Dedifferentiated amniotic fluid mesenchymal stem cell (primary cell): ENCODE measurements around the gene ST3GAL5.
"Not testable (repeated sequence)": the region's sequence is repeated elsewhere in the genome, so short reads cannot be mapped to it uniquely, and the experiment has no call there.

Experiments
- DNase-seq: peaks from one replicate; pipeline ENCODE4 v3.0.0-alpha.2; 2016; ENCODE audit errors: extremely low spot score

ST3GAL5 gene

DNA sequence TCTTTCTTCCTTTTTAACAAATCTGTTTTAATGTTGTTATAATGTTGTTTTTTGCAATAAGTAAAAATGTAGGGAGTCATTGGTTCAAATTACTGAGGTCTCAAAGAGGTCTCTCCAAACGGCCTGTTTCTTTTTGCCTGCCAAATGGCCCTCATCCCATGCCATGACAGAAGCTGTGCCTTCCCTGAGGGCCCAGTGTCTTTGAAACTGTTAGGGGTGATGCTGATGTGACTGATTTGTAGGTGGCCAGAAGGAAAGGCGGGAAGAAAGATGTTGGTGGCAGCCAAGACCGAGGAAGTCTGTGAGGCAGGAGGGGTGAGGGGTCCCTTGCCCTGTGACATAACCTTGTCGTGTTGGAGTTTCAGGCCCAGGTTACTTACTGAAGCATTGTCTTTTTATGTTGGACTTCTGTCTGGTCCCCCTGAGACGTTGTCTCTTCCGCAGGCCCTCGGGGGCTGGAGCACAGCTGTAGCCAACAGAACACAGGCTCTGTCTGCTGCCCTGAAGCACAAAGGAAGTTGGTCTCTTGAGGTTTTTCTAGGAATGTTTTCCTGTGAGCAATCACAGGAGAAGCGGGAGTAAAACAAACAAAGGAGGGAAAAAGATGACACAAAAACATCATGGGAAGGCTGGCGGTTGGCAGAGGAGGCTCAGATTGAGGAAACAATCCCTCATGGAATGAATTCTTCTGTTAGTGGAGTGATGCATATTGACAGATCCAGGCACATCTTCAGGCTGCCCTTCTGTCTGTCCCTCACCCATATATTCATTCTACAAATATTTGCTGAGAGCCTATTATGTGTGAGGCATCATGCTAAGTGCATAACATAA, 4.9 kb upstream of the ST3GAL5 start:
- peak; percentile 42 for DNase-seq

DNA sequence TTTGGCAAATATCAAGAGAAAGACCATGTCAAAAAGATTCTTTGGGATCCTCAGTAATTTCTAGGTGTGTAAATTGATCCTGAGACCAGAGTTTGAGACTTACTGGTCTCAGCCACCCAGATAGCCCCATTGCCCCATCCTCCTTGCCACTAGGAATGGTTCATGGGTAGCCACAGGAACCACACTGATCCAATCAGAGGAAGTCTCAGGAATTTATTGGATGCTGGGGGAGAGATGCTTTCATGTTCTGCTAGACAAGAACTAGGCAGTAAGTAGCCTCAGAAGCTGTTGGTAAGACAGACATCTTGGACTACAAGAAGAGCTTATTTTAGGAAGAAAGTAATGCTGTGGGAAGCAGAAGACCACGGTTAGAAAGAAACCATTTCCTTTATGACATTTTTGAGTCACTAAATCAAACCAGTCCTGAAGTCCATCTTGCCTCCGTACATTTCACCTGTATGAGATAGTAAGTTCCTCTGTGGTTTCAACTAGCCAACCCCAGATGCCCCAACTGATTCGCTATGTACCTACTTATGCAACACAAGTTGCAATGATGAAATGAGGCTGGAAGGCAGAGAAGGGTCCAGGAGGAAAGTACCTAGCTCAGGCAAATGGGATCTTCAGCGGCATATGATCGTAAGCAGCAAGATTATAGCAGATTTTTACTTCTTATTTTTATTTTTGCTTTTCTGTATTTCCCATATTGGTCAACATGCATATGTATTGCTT, 3.6 kb upstream of the ST3GAL5 start:
- DNase-seq, result no peak

DNA sequence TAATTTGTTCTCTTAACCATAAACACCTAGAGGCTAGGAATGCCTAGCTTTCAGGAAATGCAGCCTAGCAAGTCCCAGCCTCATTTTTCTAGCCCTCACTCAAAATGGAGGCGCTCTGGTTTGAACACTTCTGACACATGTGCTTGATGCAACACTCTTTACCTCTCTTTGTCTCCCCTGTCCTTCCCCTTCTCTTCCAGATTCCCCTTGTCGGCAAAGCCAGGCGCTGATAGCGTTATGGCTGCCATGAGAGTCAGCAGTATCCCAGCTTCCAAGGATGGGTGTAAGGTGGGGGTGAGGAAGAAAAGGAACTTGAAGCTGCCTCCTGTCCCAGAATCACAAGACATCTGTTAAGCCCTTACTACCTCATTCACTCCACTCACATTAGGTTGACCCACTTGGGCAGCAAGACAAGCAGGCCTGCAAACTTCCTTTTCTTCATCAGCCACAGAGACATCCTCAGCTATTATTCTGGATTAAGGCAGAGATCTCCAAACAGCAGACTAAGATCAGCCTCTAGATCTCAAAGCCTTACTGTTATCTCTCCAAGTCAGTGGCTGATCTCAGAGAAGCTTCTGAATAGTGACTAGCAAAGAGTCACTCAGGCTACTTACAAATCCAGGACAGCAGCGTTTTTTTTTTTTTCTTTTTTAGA, 1.9 kb upstream of the ST3GAL5 start:
- no peak for DNase-seq

DNA sequence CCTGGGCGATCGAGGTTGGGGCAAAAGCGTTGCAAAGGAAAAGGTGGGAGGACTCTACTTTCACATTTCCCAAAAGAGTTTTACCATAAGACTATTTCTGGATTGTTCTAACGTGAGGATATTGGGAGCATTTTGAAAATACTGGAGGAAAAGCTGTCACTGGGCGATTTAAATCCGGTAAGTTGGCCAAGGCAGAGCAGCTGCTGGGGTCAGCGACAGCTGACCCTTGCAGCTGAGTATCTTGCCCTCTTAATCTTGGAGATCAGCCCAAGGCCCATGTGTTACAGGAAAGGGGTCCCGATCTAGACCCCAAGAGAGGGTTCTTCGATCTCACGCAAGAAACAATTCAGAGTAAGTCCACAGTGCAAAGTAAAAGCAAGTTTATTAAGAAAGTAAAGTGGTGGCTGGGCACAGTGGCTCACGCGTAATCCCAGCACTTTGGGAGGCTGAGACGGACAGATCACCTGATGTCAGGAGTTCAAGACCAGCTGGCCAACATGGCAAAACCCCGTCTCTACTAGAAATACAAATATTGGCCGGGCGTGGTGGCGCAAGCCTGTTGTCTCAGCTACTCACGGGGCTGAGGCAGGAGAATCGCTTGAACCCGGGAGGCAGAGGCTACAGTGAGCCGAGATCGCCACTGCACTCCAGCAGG, 964 bp upstream of the ST3GAL5 start:
- no peak for DNase-seq

DNA sequence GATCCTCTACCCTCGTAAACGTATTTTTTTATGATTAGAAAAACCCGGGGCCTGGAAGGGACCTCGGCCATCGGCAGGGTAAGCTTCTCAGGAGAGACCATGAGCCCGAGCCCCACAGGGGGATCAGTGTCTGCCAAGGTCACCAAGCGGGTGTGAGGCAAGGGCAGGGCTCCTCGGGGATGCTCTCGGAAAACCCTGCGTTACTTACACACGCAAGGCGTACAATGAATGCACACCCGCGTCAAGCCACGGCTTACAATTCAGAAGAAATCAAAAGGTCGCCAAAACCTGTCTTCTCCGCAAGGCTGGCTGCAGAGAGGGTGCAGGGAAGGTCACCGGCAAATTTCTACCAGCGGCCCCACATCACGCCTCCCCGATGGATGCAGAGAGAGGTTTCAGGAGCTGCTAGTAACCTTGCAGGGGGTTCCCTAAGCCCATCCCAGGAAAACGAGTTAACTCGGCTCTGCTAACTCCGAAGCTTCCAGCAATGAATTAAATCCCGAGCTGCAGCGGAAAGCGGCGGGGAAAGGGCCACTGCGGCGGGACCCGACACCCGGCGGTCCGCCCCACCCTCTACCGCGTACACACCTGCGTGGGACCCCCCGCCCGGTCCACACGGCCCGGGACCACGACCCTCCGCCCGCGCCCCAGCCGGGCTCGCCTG, 638 bp downstream of the ST3GAL5 start:
- DNase-seq, result no peak

DNA sequence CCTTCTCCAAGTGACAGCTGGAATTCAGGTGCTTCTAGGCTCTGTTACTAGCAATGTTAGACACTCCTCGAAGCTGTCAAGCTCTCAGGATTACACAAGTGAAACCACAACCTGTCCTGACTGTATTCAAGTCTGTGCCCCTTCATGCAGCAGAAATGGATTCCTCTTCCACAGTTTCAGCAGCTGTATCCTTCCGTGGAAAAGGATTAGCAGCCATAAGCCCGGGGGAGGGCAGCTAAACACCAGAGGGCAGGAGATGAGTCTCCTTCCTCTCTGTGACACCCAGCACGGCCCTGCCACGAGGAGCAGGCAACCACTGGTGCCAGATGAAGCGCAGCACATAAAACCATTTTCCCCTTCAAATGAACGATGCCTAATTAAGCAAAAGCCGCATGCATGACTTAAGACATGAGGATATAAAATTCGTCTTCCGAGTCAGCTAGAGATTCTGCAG, 1.2 kb downstream of the ST3GAL5 start:
- DNase-seq, result no peak

DNA sequence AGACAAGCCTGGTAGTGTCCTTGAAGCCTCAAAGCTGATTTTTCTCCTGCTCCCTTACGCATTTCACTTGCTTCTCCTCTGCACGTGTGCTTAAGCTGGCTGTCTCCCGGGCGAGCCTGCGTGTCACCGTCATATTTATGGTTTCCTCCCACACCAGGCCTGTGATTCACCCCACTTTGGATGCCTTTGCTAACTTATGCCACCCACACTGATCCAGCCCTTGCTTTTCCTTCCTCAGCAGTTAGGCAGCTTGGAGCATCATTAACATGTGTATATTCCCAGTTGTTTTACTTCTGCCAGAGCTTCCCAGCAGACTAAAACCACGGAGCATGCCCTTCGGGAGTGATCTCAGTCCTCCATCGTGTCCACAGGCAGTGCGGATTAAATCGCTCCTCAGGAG, 2.2 kb downstream of the ST3GAL5 start:
- DNase-seq, result peak; percentile 90

DNA sequence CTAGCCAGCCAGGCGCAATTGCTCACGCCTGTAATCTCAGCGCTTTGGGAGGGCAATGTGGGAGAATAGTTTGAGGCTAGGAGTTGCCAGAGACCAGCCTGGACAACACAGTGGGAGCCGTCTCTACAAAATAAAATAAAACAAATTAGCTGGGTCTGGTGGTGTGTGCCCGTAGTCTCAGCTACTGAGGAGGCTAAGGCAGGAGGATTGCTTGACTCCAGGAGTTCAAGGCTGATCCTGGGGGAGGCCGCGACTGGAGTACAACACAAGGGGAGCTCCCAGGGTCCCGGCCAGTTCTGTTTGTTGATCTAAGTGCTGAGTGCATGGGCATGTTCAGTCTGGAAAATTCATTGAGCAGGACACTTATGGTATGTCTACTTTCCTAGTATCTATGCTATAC, 2.6 kb downstream of the ST3GAL5 start:
- DNase-seq, result no peak

DNA sequence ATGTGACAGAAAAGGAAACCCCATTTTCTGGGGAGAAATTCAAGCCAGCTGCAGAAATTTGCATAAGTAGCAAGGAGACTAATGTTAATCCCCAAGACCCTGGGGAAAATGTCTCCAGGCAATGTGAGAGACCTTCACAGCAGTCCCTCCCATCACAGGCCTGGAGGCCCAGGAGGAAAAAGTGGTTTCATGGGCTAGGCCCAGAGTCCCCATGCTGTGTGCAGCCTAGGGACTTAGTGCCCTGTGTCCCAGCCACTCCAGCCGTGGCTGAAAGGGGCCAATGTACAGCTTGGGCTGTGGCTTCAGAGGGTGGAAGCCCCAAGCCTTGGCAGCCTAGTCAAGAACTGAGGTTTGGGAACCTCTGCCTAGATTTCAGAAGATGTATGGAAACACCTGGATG, 7.0 kb downstream of the ST3GAL5 start:
- DNase-seq, result not testable (repeated sequence)

DNA sequence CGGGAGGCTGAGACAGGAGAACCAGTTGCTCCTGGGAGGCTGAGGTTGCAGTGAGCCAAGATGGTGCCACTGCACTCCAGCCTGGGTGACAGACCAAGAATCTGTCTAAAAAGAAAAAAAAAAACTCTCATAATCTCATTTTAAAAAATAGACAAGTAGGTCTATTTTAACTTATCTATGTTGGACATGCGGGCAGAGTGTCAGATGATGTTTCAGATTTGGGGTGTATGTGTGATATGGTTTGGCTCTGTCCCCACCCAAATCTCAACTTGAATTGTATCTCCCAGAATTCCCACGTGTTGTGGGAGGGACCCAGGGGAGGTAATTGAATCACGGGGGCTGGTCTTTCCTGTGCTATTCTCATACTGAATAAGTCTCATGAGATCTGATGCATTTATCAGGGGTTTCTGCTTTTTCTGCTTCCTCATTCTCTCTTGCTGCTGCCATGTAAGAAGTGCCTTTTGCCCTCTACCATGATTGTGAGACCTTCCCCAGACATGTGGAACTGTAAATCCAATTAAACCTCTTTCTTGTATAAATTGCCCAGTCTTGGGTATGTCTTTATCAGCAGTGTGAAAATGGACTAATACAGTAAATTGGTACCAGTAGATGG, 8.0 kb downstream of the ST3GAL5 start:
- not testable (repeated sequence) for DNase-seq

DNA sequence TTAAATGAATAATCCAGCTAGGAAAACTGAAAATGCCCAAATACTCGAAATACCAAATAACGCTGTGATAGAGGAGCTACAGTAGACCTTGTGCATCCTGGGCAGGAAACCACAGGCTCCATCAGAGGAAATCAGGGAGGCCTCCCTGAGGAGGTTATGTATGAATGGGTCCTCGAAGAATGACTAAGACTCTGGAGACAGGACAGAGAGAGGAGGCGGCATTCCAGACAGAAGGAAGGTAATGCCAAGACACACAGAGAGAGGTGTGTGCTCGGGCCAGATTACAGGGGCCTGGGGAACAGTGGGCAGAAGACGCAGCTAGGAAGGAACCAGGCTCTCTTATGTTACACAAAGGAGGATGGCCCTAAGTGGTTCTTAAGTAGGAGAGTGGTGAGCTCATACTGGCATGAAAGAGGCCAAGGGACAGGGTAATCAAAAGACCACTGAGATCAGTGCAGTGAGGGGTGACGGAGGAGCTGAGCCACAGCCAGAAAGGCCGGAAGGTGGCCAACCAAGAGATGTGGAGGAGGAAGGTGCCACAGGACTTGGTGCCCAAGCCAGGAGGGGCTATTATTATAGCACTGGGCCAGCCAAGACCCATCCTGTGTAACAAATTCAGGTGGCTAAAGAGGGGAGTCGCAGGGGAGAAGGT, 9.9 kb downstream of the ST3GAL5 start:
- no peak for DNase-seq

DNA sequence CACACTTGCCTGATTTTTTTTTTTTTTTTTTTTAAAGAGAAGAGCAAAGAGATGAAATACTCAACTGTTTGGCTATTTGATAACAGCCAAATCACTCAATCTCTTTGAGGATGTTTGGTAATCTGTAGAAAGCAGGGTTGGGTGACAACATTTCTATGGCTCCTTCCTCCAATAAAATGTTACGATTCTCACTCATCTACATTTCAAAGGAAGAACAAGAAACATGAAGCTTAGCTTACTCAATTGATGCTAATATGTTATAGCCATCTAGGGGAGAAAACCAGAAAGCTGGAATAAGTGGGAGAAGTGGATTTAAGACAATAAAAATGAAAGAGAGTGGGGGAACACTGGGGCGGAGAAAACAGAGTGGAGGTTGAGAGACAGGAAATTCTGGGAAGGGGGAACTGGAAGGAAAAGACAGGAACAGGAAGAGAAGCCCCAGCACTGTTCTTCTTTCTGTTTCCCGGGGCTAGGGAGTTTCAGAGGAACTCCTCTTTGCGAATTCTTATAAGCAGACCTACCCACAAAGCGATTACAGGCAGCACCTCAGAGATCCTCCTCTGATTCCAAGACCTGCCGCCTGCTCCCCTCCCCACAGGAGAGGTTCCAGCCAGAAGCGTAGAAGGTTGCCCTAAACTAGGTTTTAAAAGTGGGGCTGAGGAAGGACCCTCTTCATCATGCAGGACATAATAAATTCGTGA, 13.3 kb downstream of the ST3GAL5 start:
- DNase-seq, result no peak

DNA sequence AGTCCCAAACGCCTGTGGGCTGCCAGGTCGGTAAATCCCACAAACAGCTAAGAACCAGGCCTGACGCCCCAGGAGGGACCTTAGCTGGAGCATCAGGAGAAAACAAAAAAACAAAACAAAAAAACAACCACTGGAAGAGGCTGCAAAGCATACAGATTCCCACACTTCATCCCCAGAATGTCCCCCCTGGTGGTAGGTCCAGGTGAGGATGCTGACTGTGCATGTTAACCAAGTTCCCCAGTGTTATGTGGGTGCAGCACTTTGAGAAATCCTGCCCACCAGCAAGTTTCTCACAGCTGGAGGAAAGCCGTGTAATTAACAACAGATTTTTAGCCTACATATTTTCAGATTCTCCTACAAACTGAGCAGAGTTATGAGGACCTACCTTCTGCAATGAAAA, 15.1 kb downstream of the ST3GAL5 start:
- DNase-seq, result no peak

DNA sequence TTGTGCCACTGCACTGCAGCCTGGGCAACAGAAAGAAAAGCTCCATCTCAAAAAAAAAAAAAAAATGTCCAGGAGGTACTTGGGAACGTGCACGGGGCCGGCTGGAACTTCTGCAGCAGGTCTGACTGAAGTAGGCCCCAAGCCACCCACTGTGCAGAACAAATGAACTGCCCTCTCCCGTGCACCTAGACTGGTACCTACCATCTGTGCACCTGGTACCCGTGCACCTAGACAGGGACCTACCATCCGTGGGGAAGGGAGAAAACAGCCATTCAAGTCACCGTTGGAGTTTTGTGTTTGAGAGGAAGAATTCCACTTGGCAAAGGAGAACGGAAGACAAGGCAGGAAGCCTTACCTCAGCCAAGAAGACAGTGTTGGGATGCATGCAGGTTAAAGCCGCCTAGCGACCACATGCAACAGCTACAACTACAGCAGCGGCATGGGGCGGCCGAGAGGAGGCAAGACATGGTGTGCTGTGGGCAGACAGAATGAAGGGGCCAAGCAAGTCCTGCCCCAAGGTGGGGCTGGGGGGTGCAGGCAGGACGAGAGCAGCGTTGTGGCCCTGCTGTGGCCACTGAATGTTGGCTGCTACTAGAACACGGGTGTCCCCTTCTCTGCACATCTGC, 16.1 kb downstream of the ST3GAL5 start:
- no peak for DNase-seq

DNA sequence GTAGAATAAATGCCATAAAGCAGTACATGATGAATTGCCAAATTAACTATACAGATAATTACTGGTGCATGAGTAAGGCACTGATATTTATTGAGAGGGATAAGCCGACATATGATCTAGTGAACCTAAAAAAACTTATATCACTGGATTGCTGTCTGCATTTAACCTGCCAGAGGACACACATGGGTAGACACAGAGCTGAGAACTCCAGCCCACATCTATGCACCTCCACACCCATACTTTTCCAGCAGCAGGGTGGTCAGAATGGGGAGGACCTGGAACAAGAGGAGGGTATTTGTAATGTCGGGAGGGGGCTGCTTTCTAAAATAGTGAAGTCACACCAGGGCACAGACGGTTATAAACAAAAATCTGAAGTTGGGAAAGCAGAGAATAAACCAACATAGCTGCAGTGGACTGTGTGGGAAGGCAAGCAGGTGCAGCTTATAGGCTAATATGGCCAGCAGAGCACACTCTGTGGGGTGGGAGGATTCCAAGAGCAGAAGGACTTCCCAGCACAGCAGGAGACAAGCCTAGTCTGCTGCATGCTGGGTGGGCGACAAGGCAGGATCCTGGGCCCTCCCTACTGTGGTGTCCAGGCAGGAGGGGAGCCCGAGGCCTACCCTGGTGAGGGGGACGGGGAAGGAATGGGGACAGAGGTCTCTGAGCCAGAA, 17.2 kb downstream of the ST3GAL5 start:
- DNase-seq, result no peak

DNA sequence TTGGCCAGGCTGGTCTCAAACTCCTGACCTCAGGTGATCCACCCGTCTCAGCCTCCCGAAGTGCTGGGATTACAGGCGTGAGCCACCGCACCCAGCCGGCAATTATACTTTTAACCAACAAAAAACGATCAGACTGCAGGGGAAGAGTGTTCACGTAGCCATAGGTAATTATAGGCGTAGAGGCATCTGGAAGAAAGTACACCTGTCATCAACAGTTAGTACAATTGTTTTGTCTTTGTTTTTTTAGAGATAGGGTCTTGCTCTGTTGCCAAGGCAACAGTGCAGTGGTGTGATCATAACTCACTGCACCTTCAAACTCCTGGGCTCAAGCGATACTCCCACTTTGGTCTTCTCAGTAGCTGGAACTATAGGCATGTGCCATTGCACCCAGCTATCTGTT, 20.0 kb downstream of the ST3GAL5 start:
- DNase-seq, result no peak

DNA sequence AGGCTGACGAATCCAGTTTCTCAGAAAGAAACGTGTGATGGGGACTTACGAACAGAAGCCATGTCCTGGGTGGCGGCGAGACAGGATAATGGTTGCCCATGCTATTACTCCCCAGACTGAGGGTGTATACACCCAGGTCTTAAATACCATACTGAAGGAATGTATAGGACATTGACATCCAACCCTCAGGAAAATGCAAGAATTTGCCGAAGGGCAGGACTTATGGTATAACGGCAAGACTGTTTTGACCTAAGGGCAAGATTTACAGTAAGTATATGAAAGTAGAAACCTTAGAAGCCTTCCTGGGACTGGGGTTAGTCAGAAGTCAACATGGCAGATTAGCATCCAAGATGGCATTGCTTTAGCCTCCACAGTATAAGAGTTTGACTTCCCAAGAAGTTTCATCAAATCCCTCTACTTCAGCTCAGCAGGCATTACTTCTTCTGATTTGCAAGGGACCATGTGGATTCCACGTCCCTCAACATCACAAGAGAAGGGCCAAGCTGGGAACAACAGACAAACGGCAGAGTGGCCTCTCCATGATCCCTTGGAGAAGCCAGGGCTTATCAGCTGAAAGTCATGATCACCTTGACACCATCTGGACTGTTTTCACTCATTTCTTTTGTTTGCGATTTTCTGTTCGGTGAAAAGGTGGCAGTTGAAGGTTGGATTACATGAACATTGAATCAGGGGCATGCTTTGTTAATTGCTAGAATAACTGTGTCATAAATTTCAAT, 21.1 kb downstream of the ST3GAL5 start:
- no peak for DNase-seq

DNA sequence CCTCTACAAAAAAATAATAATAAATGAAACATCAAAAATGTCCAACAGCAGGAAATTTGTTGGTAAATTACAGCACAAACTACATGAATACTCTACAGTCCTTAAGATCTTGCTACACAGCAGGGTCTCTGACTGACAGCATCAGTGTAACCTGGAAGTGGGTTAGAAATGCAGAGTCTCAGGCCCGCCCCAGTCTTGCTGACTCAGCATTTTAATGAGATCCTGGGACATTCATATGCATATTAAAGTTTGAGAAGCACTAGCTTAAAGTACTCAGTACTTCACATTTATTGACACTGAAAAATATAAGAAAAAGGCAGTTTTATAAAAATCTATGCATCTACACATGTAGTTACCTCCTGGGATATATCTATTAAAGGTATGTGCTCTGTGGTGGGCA, 21.7 kb downstream of the ST3GAL5 start:
- no peak for DNase-seq
